Small intestine (tissue), 7 donors: Measurements from ENCODE around the gene VILL. TPM values are rescaled to one million over a fixed set of nuclear protein-coding genes. Genes with fewer than 3 reads are reported as not detected.
"Not testable (repeated sequence)": the region's sequence is repeated elsewhere in the genome, so short reads cannot be mapped to it uniquely, and the experiment has no call there.

Source experiments
- DNase-seq, 2 donors: peaks; one replicate each; pipeline versions ENCODE4 v3.0.0 to v3.0.0-alpha.2; 2013
- FAIRE-seq: peaks from 2 replicates; lab custom pipeline; 2012; peaks lifted over from hg19 to GRCh38; lab: Jason Lieb, UNC
- H3K27ac ChIP-seq, 3 donors: one replicate each; pipeline ENCODE4 v1.5.1; 2013; ENCODE audit warnings: low read length in 2 of 3, mild to moderate bottlenecking in 2 of 3, control low read depth in 1 of 3, inconsistent platforms in 1 of 3, low read depth in 1 of 3, moderate library complexity in 1 of 3
- H3K27me3 ChIP-seq, 3 donors: one replicate each; pipeline ENCODE4 v1.6.1; 2013; ENCODE audit warnings: low read length in 3 of 3, inconsistent platforms in 1 of 3; ENCODE audit not compliant: control insufficient read depth in 3 of 3, insufficient read depth in 3 of 3
- H3K36me3 ChIP-seq, 3 donors: one replicate each; pipeline ENCODE4 v1.6.1; 2013; ENCODE audit warnings: low read length in 3 of 3, inconsistent platforms in 1 of 3, low read depth in 1 of 3, mild to moderate bottlenecking in 1 of 3, moderate library complexity in 1 of 3; ENCODE audit not compliant: control insufficient read depth in 3 of 3, insufficient read depth in 2 of 3
- H3K4me1 ChIP-seq, 3 donors: one replicate each; pipeline ENCODE4 v1.6.1; 2013; ENCODE audit warnings: low read length in 2 of 3, inconsistent platforms in 1 of 3, low read depth in 1 of 3, mild to moderate bottlenecking in 1 of 3, moderate library complexity in 1 of 3; ENCODE audit not compliant: control insufficient read depth in 3 of 3, insufficient read depth in 2 of 3
- H3K4me3 ChIP-seq, 3 donors: one replicate each; pipeline ENCODE4 v1.5.1; 2013; ENCODE audit warnings: low read length in 3 of 3, control low read depth in 1 of 3, inconsistent platforms in 1 of 3, low read depth in 1 of 3, mild to moderate bottlenecking in 1 of 3, moderate library complexity in 1 of 3
- H3K9me3 ChIP-seq, 2 donors: one replicate each; pipeline ENCODE4 v1.6.1; 2013; ENCODE audit warnings: low read depth in 1 of 2, low read length in 1 of 2; ENCODE audit not compliant: control insufficient read depth in 2 of 2, insufficient read depth in 1 of 2
- WGBS, 3 donors: extraction: QIAGEN DNeasy Blood & Tissue Kit; methylation state at CpG; one replicate each; pipeline ENCODE4 v1.1.7; 2013; 5-methylcytosine and 5-hydroxymethylcytosine counted together
- polyA plus RNA-seq, 4 donors: library from polyadenylated mRNA; stranded (reverse) in 3 of 4; unstranded in 1 of 4; fragments of 200-250 nt in 3 of 4; fragments of 120-200 nt in 1 of 4; gene quantifications; one replicate each; pipeline versions ENCODE4 v1.2.1 to v1.2.3, GENCODE V29; 2013
- donor health status: healthy with polysubstance abuse.
- donor health status: control.
- donor health status: control.
- donor health status: Bipolar disorder and iron deficiency.
- donor health status: healthy.

Gene VILL
- polyA plus RNA-seq, 4 donors, result 57.6 to 266 (median 154) TPM

DNA sequence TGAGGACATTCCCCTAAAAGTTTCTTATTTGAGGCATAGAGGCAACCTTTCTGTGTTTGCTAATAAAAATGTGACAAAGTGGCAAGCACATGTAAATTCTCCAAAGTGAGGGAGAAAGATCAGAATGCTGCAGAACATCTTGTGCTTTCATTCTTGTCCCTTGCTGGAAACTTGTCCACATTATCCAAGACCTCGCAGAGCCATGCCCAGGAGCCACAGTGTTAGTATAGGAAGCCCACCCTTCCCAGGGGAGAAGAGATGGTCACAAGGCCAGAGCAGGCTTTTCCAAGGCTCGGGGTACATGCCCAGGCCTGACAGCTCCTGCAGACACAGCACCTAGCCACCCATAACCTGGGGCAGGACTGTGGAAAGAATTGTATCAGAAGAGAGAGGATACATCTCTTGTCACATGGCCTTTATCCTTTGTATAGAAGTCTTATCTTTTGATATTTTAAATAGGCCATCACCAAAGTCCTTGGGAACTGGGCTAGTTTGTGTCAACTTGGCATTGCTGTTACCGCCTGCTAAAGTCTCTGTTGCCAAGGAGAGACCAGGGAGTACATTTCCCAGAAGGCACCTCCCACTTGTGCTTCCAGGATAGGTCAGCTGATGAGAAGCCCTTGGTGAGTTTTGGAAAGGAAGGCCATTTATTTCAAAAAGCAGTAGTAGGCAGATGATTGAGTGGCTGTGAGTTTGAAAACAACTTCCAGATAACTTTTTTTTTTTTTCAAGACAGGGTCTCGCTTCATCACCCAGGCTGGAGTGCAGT is 59.0 kb downstream of the VILL start:
- H3K36me3 ChIP-seq, result no peaks in the 10 kb centered on the region
- DNase-seq (no peak), FAIRE-seq (no peak)
- H3K27ac ChIP-seq, result no peak overlapping the region
- whole genome bisulfite sequencing, 3 donors, result 86 to 93% (median 91%) methylated on average over 4 of the region's 4 CpGs
- H3K4me1 ChIP-seq, result no peaks in the 10 kb centered on the region
- H3K9me3 ChIP-seq, result peaks cover 0 to 2% of the 10 kb centered on the region in 2 donors
- H3K4me3 ChIP-seq, result no peak overlapping the region
- H3K27me3 ChIP-seq, result no peaks in the 10 kb centered on the region

DNA sequence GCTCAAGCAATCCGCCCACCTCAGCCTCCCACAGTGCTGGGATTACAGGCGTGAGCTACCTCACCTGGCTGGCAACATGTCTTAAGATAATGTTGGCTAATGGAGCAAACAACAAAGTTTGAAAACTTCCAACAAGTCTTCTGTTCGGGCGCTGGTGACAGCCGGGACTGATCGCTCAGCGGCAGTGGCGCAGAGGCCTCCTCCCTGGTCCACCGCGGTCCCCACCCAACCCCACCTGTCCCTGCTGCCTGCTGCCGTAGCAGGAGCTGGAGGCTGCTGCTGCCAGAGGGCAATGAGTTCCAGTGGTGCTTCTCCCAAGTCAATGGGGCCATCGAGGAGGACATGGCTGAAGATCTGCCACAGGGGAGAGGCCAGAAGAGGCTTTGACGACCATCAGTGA is 60.5 kb downstream of the VILL start:
- FAIRE-seq (no peak), DNase-seq (no peak)
- Histone ChIP-seq H3K4me1 (no peaks in the 10 kb centered on the region), H3K27me3 (no peaks in the 10 kb centered on the region), H3K9me3 (peaks cover 0 to 2% of the 10 kb centered on the region in 2 donors), H3K27ac (no peak overlapping the region), H3K4me3 (no peak overlapping the region), H3K36me3 (no peaks in the 10 kb centered on the region)
- WGBS, 3 donors, result 88 to 92% (median 92%) methylated on average over 13 of the region's 13 CpGs

DNA sequence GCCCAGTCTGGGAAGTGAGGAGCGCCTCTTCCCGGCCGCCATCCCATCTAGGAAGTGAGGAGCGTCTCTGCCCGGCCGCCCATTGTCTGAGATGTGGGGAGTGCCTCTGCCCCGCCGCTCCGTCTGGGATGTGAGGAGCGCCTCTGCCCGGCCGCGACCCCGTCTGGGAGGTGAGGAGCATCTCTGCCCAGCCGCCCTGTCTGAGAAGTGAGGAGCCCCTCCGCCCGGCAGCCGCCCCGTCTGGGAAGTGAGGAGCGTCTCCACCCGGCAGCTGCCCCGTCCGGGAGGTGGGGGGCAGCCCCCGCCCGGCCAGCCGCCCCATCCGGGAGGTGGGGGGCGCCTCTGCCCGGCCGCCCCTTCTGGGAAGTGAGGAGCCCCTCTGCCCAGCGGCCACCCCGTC is 62.7 kb downstream of the VILL start:
- H3K9me3 ChIP-seq, FAIRE-seq, H3K27ac ChIP-seq, H3K36me3 ChIP-seq, DNase-seq, H3K4me3 ChIP-seq, H3K27me3 ChIP-seq, H3K4me1 ChIP-seq: not testable (repeated sequence)
- WGBS, 3 donors, result 95 to 98% (median 95%) methylated on average over 5 to 22 of the region's 32 CpGs

DNA sequence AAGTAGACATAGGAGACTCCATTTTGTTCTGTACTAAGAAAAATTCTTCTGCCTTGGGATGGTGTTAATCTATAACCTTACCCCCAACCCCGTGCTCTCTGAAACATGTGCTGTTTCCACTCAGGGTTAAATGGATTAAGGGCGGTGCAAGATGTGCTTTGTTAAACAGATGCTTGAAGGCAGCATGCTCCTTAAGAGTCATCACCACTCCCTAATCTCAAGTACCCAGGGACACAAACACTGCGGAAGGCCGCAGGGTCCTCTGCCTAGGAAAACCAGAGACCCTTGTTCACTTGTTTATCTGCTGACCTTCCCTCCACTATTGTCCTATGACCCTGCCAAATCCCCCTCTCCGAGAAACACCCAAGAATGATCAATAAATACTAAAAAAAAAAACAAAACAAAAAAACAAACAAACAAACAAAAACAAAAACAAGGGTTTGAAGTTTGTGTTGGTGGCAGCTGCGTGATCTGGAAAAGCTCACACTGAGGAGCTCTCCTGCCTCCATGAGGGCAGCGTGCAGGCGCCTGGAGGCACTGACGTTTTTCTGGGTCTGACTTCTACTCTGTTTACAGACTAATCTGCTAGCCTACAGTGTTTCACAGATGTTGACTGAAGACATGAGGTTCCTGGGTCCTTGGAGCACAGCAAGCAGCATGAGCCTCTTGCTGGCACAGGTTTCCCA is 63.4 kb downstream of the VILL start:
- FAIRE-seq, H3K4me1 ChIP-seq, H3K4me3 ChIP-seq, H3K27me3 ChIP-seq, H3K27ac ChIP-seq, H3K9me3 ChIP-seq, H3K36me3 ChIP-seq, DNase-seq: not testable (repeated sequence)
- 76 to 84% (median 76%) methylated on average over 6 to 7 of the region's 9 CpGs for WGBS, 3 donors

DNA sequence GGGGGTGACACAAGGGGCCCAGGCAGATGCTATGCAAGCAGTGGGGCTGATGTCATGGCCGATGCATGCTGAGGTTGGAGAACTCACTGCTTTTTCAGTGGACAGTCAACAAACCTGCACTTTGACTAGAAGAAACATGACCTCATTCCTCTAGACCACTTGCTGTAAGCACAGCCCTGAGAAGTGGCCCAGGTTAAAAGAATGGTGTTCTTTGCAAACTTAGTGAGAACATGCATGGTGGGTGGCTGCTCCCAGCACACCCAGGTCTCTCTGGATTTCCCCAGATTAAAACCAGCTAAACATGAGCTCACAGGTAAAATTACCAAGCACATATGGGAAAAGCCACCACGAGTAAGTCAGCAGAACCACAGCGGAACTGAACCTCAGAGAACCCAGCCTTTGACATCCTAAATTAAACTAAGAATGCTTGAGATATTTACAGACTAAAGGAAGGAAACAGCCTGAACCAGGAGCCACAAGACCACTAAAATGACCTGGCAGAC is 64.0 kb downstream of the VILL start:
- no peaks in the 10 kb centered on the region for H3K4me1 ChIP-seq
- H3K36me3 ChIP-seq, result no peaks in the 10 kb centered on the region
- FAIRE-seq (no peak), DNase-seq (no peak)
- no peaks in the 10 kb centered on the region for H3K27me3 ChIP-seq
- H3K27ac ChIP-seq, result no peak overlapping the region
- 50 to 85% (median 69%) methylated on average over 3 of the region's 3 CpGs for WGBS, 3 donors
- no peak overlapping the region for H3K4me3 ChIP-seq
- H3K9me3 ChIP-seq, result no peaks in the 10 kb centered on the region

Other genes with a start within 250 kb of the VILL start
- 10 to 100 TPM; 11.6 to 26.4 (median 14.5) TPM for gene CTDSPL, start 128.9 kb upstream of the VILL start, polyA plus RNA-seq
- gene PLCD1, start 38.9 kb downstream of the VILL start, polyA plus RNA-seq, result 10 to 100 TPM in 2 of 4 donors, 1 to 10 TPM in 2; 7.8 to 20.7 (median 12.6) TPM
- gene DLEC1, start 48.4 kb downstream of the VILL start, polyA plus RNA-seq, result 1 to 10 TPM in 1 of 4 donors, under 1 TPM in 3; 0.19 to 1.5 (median 0.85) TPM
- 100 to 1,000 TPM in 3 of 4 donors, 10 to 100 TPM in 1; 59.6 to 443 (median 210) TPM for gene ACAA1, start 146.3 kb downstream of the VILL start, polyA plus RNA-seq
- 10 to 100 TPM; 30.5 to 62.2 (median 41.8) TPM for gene MYD88, start 147.9 kb downstream of the VILL start, polyA plus RNA-seq
- 10 to 100 TPM; 15.3 to 30.5 (median 19.8) TPM for gene OXSR1, start 174.8 kb downstream of the VILL start, polyA plus RNA-seq